HFF-Myc (cell line): ENCODE measurements around the gene CTTNBP2.

Experiments used
- DNase-seq: peaks from one replicate; pipeline ENCODE4 v3.0.0-alpha.2; 2011; ENCODE audit warnings: low read depth; ENCODE audit errors: extremely low read depth
- H3K4me3 ChIP-seq: replicated peaks from 2 replicates; pipeline ENCODE4 v1.5.1; 2011; ENCODE audit warnings: low read depth, mild to moderate bottlenecking, control low read depth, low read length
- TF ChIP-seq, protein P1 (sequence below): IDR thresholded peaks from 2 replicates; pipeline ENCODE4 v1.5.1; 2012; ENCODE audit warnings: mild to moderate bottlenecking, low read depth, low read length, control low read depth; ENCODE audit errors: missing control alignments

Gene CTTNBP2

GRCh38 chr7:117728890-117729624 lies 144.2 kb downstream of the CTTNBP2 start:
- TF ChIP-seq, protein P1, sequence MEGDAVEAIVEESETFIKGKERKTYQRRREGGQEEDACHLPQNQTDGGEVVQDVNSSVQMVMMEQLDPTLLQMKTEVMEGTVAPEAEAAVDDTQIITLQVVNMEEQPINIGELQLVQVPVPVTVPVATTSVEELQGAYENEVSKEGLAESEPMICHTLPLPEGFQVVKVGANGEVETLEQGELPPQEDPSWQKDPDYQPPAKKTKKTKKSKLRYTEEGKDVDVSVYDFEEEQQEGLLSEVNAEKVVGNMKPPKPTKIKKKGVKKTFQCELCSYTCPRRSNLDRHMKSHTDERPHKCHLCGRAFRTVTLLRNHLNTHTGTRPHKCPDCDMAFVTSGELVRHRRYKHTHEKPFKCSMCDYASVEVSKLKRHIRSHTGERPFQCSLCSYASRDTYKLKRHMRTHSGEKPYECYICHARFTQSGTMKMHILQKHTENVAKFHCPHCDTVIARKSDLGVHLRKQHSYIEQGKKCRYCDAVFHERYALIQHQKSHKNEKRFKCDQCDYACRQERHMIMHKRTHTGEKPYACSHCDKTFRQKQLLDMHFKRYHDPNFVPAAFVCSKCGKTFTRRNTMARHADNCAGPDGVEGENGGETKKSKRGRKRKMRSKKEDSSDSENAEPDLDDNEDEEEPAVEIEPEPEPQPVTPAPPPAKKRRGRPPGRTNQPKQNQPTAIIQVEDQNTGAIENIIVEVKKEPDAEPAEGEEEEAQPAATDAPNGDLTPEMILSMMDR: no peak
- no peak for DNase-seq
- H3K4me3 ChIP-seq: no peak overlapping the region

GRCh38 chr7:117724898-117725297 lies 148.3 kb downstream of the CTTNBP2 start:
- H3K4me3 ChIP-seq: no peak overlapping the region
- no peak for DNase-seq
- TF ChIP-seq, protein P1: no peak

DNA sequence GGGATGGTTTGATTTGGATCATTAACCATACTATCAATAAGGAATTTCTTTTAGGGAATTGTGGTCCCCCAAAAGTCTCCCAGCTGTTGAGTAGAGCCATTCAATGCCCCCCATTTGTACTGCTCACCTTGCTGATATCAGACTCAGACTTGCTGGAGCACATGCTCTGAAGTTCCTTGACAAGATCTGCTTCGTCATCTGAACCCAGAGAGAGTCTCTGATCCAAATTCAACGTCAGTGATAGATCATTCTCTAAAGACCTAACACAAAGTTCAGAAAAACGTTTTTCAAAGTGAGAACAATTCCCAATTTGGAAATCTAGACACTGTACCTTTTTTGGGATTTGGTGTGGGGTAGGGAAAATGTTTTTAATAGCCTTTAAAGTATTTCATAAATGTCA lies 153.9 kb downstream of the CTTNBP2 start:
- H3K4me3 ChIP-seq: no peak overlapping the region
- no peak for DNase-seq

DNA sequence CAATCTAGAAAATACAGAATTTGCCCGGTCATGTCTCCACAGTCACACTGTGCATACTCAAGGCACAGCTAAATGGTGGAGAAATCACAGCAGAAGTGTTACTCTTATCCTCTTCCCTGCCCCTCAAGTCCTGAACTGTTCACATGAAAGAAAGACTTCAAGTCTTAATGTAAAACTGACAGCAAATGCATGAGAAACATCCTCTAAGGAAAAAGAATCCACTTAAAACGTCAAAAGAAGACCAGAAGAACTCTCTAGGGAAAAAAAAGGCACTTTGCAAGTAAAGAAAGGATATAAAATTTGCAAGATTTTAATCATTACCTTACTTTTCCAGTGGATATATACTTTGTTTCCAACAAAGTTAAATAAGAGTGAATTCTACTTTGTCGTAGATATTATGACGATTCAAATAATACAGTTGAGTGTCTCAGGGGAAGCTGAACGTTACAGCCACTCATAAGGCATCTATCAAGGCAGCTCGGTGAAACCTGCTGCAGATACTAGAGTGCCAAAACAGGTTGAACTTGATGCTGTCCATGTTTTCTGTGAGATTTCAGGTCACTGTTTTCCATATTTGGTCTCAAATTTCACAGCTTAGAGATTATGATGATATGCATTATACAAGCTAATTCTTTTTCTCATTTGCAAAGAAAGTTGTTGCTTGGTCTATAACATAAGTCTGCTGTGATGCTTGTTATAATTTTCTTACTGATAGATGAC lies 155.0 kb downstream of the CTTNBP2 start:
- TF ChIP-seq, protein P1: no peak
- DNase-seq: no peak
- no peak overlapping the region for H3K4me3 ChIP-seq

More for the DNA sequence above, 153.9 kb downstream of the CTTNBP2 start:
- TF ChIP-seq, protein P1: no peak

- no peak for DNase-seq
- no peak overlapping the region for H3K4me3 ChIP-seq
- TF ChIP-seq, protein P1: no peak
Measured at GRCh38 chr7:117717357-117717756, 155.9 kb downstream of the CTTNBP2 start.

DNA sequence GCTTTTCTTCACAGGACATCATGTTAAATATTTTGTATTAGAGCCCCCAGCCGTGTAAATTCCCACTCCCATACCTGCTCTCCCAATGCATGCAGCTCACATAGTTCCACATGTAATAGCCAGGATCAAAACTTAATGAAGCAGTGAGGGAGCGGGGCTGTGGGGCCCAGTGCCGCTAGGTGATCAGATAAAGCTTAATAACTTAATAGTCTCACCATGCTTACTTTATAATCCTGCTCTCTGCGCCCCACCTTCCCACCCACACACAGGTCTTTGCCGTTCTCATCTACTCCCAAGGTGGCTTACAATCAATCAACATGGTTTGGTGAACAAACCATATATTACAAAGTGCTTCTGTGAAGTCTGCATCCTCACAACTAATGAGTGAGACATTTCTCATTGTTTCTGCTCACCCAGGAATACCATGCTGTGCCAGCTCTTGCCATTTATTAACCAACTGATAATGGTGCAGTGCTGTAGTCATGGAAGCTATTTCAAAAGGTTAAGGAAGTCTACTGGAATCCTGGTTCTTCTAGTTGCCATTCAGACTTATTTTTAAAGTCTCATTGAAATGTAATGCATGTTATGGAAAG lies 156.4 kb downstream of the CTTNBP2 start:
- DNase-seq: no peak
- TF ChIP-seq, protein P1: no peak
- no peak overlapping the region for H3K4me3 ChIP-seq
